Omental fat pad (tissue), 4 donors: ENCODE results near the gene CLEC2D. TPM values are rescaled to one million over a fixed set of nuclear protein-coding genes. Genes with fewer than 3 reads are reported as not detected.
"Not testable (repeated sequence)": the region's sequence is repeated elsewhere in the genome, so short reads cannot be mapped to it uniquely, and the experiment has no call there.

Experiments
- ATAC-seq: fragments of 150-250 bp; one replicate; pipeline ENCODE4 v1.9.1; 2016; ENCODE audit warnings: mild to moderate bottlenecking, moderate library complexity; ENCODE audit not compliant: low FRiP score
- DNase-seq: peaks from one replicate; pipeline ENCODE4 v3.0.0-alpha.2; 2019; ENCODE audit warnings: low spot score
- total RNA-seq, 4 donors: library from RNA; depleted of rRNA; stranded (reverse); fragments of >200 nt; gene quantifications; one replicate each; pipeline ENCODE4 v1.1.0, GENCODE V29; 2016
- TF ChIP-seq, protein P1 (sequence below), 3 donors: fragments of 450-650 bp; IDR thresholded peaks; one replicate each; pipeline ENCODE4 v1.5.1; 2016 to 2017; ENCODE audit warnings: antibody characterized with exemption in 3 of 3, mild to moderate bottlenecking in 3 of 3, moderate library complexity in 2 of 3

CLEC2D gene
- total RNA-seq, 4 donors from 2014 or later, result 10.4 to 20.5 (median 14.8) TPM

DNA sequence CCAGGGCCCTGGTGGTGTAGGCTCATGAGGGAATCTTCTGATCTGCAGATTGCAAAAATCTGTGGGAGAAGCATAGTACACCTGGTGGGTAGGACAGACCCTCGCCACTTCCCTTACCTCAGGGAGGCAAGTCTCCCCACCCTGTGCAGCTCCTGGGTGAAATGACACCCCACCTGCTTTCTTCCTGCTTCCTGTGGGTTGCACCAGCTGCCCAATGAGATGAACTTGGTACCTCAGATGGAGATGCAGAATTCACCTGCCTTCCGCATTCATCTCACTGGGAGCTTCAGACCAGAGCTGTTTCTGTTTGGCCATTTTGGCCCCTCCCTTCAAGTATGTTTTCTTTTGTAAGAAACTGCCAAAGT is 4.7 kb downstream of the CLEC2D start:
- TF ChIP-seq, protein P1, sequence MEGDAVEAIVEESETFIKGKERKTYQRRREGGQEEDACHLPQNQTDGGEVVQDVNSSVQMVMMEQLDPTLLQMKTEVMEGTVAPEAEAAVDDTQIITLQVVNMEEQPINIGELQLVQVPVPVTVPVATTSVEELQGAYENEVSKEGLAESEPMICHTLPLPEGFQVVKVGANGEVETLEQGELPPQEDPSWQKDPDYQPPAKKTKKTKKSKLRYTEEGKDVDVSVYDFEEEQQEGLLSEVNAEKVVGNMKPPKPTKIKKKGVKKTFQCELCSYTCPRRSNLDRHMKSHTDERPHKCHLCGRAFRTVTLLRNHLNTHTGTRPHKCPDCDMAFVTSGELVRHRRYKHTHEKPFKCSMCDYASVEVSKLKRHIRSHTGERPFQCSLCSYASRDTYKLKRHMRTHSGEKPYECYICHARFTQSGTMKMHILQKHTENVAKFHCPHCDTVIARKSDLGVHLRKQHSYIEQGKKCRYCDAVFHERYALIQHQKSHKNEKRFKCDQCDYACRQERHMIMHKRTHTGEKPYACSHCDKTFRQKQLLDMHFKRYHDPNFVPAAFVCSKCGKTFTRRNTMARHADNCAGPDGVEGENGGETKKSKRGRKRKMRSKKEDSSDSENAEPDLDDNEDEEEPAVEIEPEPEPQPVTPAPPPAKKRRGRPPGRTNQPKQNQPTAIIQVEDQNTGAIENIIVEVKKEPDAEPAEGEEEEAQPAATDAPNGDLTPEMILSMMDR (IDR thresholded peaks at IDR 0.05), result no peak
- ATAC-seq, result no peak
- no peak for DNase-seq

DNA sequence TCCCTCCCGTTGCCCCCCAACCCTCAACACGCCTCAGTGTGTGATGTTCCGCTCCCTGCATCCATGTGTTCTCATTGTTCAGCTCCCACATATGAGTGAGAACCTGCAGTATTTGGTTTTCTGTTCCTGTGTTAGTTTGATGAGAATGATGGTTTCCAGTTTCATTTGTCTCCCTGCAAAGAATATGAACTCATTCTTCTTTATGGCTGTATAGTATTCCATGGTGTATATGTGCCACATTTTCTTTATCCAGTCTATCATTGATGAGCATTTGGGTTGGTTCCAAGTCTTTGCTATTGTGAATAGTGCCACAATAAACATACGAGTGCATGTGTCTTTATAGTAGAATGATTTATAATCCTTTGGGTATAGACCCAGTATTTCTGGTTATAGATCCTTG is 13.0 kb downstream of the CLEC2D start:
- not testable (repeated sequence) for DNase-seq, ATAC-seq

DNA sequence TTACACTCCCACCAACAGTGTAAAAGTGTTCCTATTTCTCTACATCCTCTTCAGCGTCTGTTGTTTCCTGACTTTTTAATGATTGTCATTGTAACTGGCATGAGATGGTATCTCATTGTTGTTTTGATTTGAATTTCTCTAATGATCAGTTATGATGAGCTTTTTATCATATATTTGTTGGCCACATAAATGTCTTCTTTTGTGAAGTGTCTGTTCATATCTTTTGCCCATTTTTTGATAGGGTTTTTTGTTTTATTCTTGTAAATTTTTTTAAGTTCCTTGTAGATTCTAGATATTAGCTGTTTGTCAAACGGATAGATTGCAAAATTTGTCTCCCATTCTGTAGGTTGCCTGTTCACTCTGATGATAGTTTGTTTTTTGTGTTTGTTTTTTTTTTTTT is 13.4 kb downstream of the CLEC2D start:
- DNase-seq, ATAC-seq: not testable (repeated sequence)

DNA sequence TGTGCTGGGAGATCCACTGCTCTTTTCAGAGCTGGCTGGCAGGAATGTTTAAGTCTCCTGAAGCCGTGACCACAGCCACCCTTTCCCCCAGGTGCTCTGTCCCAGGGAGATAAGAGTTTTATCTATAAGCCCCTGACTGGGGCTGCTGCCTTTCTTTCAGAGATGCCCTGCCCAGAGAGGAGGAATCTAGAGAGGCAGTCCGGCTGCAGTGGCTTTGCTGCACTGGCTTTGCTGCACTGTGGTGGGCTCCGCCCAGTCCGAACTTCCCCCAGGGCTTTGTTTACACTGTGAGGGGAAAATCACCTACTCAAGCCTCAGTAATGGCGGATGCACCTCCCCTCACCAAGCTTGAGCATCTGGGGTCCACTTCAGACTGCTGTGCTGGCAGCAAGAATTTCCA is 15.9 kb downstream of the CLEC2D start:
- not testable (repeated sequence) for ATAC-seq, DNase-seq

DNA sequence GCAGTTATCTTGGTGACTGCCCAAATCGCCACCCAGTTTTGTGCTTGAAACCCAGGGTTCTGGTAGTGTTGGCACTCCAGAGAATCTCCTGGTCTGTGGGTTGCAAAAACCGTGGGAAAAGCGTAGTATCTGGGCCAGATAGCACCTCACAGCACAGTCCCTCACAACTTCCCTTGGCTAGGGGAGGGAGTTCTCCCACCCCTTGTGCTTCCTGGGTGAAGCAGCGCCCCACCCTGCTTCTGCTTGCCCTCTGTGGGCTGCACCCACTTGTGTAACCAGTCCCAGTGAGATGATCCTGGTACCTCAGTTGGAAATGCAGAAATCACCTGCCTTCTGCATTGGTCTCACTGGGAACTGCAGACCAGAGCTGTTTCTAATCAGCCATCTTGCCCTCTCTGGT is 16.4 kb downstream of the CLEC2D start:
- no peak for DNase-seq
- no peak for ATAC-seq
- TF ChIP-seq, protein P1 (IDR thresholded peaks at IDR 0.05), result no peak

DNA sequence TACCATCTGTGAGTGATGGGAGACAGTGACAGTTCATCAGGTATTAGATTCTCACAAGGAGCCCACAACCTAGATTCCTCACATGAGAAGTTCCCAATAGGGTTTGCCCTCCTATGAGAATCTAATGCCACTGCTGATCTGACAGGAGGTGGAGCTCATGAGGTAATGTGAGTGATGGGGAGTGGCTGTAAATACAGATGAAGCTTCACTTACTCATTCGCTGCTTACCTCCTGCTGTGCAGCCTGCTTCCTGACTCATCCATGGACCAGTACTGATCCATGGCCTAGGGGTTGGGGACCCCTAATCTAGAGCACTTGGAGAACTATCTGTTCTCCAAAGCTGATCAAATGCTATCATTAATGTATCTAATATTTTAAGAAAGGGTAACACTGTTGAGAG is 17.7 kb downstream of the CLEC2D start:
- DNase-seq, result no peak
- no peak for ATAC-seq
- TF ChIP-seq, protein P1 (IDR thresholded peaks at IDR 0.05), result no peak

DNA sequence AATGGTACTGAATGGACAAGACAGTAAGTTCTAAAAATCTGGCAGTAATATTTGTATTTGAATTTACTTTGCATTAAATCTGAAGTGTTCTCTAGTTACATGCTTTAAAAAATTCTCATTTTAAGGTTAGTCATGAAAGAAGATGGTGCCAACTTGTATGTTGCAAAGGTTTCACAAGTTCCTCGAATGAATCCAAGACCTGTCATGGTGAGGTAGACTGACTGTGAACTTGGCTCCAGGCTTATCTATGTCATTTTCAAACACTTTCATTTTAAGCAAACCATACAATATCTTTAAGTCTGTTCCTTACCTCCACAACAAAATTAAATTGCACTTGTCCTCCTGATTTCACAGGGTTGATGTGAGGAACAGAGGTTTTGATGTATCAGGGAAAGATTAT is 23.4 kb downstream of the CLEC2D start:
- DNase-seq (no peak), ATAC-seq (no peak)
- TF ChIP-seq, protein P1 (IDR thresholded peaks at IDR 0.05), result no peak

DNA sequence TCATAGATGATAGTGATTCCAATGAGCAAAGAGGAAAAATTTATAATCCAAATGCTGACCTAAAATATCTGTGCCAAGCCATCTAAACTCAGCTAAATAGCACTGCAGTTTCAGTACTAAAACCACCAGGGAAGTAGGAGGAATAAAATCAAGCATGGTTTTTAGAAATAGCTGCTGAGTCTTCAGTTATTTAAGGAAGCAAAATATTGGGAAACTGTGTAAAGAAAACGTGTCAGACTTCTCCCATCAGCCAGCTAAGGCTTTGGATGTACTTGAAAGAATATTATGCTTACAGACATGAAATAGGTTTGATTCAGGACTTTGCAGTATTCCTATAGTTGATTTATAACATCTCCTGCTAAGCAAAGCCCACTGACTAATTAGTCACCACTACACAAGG is 24.7 kb downstream of the CLEC2D start:
- ATAC-seq (no peak), DNase-seq (no peak)
- TF ChIP-seq, protein P1 (IDR thresholded peaks at IDR 0.05), result no peak

DNA sequence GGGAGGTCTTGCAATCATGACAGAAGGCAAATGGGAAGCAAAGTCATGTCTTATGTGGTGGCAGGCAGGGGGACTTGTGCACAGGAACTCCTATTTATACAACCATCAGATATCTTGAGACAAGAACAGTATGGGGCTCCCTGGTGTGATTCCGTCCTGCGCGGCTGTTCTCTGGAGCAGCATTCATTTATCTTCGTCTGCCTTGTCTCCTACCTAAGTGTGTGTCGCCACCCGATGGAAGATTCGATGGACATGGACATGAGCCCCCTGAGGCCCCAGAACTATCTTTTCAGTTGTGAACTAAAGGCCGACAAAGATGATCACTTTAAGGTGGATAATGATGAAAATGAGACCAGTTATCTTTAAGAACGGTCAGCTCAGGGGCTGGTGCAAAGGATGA is 25.6 kb downstream of the CLEC2D start:
- not testable (repeated sequence) for ATAC-seq

DNA sequence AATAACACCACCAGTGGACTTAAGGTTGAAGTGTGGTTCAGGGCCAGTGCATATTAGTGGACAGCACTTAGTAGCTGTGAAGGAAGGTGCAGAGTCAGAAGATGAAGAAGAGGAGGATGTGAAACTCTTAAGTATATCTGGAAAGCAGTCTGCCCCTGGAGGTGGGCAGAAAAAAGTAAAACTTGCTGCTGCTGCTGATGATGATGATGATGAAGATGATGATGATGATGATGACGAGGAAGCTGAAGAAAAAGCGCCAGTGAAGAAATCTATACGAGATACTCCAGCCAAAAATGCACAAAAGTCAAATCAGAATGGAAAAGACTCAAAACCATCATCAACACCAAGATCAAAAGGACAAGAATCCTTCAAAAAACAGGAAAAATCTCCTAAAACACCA is 26.1 kb downstream of the CLEC2D start:
- not testable (repeated sequence) for ATAC-seq, DNase-seq

More for the DNA sequence above, 25.6 kb downstream of the CLEC2D start:
- not testable (repeated sequence) for DNase-seq
